GM12892 (cell line): Measurements from ENCODE around the gene TSGA10IP.

Experiments used
- POLR2A ChIP-seq: IDR thresholded peaks from 2 replicates; pipeline ENCODE4 v1.6.1; 2011; ENCODE audit warnings: low read depth, low read length, control low read depth
- POLR2AphosphoS5 ChIP-seq: IDR thresholded peaks from 2 replicates; pipeline ENCODE4 v1.6.1; 2011; ENCODE audit warnings: low read depth, low read length, control low read depth
- TAF1 ChIP-seq: IDR thresholded peaks from 2 replicates; pipeline ENCODE4 v1.6.1; 2011; ENCODE audit warnings: low read depth, mild to moderate bottlenecking, control low read depth, low read length, borderline replicate concordance

DNA sequence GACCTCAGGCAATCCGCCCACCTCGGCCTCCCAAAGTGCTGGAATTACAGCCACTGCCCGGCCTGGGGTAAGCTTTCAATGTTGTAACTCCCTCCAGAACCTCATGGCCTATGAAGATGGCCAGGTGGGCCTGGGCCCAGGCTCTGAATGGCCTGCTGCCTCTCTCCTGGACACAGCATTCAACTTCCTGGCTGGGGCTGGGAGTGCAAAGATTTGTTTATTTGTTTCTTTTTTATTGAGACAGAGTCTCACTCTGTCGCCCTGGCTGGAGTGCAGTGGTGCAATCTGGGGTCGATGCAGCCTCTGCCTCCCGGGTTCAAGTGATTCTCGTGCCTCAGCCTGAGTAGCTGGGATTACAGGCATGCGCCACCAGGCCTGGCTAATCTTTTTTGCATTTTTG, 513 bp upstream of the TSGA10IP start:
- TF ChIP-seq POLR2A (no peak), POLR2AphosphoS5 (no peak), TAF1 (no peak)
